Vagina (tissue), 2 donors: Measurements from ENCODE around the gene VSTM4. TPM values are rescaled to one million over a fixed set of nuclear protein-coding genes. Genes with fewer than 3 reads are reported as not detected.
A peak's percentile ranks its signal among the peaks of the same experiment; 100 is the strongest.

Experiments
- DNase-seq, 2 donors: peaks; one replicate each; pipeline ENCODE4 v3.0.0-alpha.2; 2017; ENCODE audit errors: extremely low spot score in 2 of 2
- H3K27ac ChIP-seq: fragments of 200-600 bp; sonication (generic); one replicate; pipeline ENCODE4 v1.5.1; 2019
- H3K27me3 ChIP-seq: fragments of 200-600 bp; sonication (generic); one replicate; pipeline ENCODE4 v1.5.1; 2019
- H3K36me3 ChIP-seq, 2 donors: fragments of 200-600 bp; sonication (generic); one replicate each; pipeline ENCODE4 v1.5.1; 2017 to 2019
- H3K4me1 ChIP-seq: fragments of 200-600 bp; sonication (generic); one replicate; pipeline ENCODE4 v1.5.1; 2019
- H3K4me3 ChIP-seq, 2 donors: fragments of 200-600 bp; sonication (generic); 1 replicate in 1 of 2; 2 replicates in 1 of 2; pipeline ENCODE4 v1.5.1; 2016 to 2019
- H3K9me3 ChIP-seq: fragments of 200-600 bp; sonication (generic); one replicate; pipeline ENCODE4 v1.5.1; 2019
- POLR2A ChIP-seq, 2 donors: fragments of 450-650 bp; IDR thresholded peaks; one replicate each; pipeline ENCODE4 v1.6.1; 2017; ENCODE audit warnings: antibody characterized with exemption in 2 of 2, mild to moderate bottlenecking in 2 of 2, moderate library complexity in 2 of 2
- POLR2AphosphoS5 ChIP-seq, 2 donors: sonication (generic); formaldehyde crosslinking; IDR thresholded peaks; one replicate each; pipeline ENCODE4 v1.9.0; 2017; ENCODE audit warnings: antibody characterized with exemption in 2 of 2, mild to moderate bottlenecking in 2 of 2, low read depth in 1 of 2; ENCODE audit not compliant: insufficient read depth in 1 of 2
- intact Hi-C: fragments of 100-400 bp; cut with DNase I; formaldehyde crosslinking; loops from one replicate; pipeline ENCODE4 v1.15.1; 2023
- total RNA-seq: library from RNA; depleted of rRNA; stranded (reverse); fragments of >200 nt; gene quantifications from one replicate; pipeline ENCODE4 v1.2.3, GENCODE V29; 2016
- TF ChIP-seq, protein P1 (sequence below), 3 experiments: fragments of 450-650 bp in 2 of 3; fragments of 200-600 bp in 1 of 3; sonication (generic) in 1 of 3; IDR thresholded peaks; one replicate each; pipeline ENCODE4 v1.5.1; 2017 to 2019; ENCODE audit warnings: antibody characterized with exemption in 3 of 3, mild to moderate bottlenecking in 2 of 3, moderate library complexity in 2 of 3

The VSTM4 gene
- total RNA-seq, 1 donor from 2014 or later: 14.0 TPM

DNA sequence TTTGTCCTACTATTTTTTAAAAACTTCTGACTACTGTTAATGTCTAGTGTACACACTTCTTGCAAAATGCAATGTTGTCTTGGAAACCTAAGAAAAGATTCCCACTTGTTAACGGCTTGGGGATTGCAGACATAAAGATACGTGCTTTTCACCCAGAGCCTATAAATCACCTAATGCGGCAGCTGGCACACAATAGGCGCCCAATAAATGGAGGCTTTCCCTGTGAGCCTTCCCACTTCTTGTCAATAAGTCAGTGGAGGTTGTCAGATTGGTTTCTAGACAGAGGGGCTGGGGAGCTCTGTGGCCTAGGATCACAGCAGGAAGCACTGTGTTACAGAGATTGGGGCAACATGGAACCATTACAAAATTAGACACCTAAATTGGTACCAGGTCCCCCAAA lies 74.7 kb downstream of the VSTM4 start:
- intact Hi-C loops: no loop called here
- no peak overlapping the region for H3K27ac ChIP-seq
- TF ChIP-seq, protein P1, sequence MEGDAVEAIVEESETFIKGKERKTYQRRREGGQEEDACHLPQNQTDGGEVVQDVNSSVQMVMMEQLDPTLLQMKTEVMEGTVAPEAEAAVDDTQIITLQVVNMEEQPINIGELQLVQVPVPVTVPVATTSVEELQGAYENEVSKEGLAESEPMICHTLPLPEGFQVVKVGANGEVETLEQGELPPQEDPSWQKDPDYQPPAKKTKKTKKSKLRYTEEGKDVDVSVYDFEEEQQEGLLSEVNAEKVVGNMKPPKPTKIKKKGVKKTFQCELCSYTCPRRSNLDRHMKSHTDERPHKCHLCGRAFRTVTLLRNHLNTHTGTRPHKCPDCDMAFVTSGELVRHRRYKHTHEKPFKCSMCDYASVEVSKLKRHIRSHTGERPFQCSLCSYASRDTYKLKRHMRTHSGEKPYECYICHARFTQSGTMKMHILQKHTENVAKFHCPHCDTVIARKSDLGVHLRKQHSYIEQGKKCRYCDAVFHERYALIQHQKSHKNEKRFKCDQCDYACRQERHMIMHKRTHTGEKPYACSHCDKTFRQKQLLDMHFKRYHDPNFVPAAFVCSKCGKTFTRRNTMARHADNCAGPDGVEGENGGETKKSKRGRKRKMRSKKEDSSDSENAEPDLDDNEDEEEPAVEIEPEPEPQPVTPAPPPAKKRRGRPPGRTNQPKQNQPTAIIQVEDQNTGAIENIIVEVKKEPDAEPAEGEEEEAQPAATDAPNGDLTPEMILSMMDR (IDR thresholded peaks at IDR 0.05): no peak
- TF ChIP-seq POLR2A (IDR thresholded peaks at IDR 0.05) (no peak), POLR2AphosphoS5 (IDR thresholded peaks at IDR 0.05; ENCODE audit: insufficient read depth in 1 of 2, low read depth in 1 of 2) (no peak)
- no peak overlapping the region for H3K4me3 ChIP-seq
- no peaks in the 10 kb centered on the region for H3K4me1 ChIP-seq
- no peaks in the 10 kb centered on the region for H3K9me3 ChIP-seq
- DNase-seq: no peak
- H3K27me3 ChIP-seq: no peaks in the 10 kb centered on the region
- H3K36me3 ChIP-seq: no peaks in the 10 kb centered on the region

DNA sequence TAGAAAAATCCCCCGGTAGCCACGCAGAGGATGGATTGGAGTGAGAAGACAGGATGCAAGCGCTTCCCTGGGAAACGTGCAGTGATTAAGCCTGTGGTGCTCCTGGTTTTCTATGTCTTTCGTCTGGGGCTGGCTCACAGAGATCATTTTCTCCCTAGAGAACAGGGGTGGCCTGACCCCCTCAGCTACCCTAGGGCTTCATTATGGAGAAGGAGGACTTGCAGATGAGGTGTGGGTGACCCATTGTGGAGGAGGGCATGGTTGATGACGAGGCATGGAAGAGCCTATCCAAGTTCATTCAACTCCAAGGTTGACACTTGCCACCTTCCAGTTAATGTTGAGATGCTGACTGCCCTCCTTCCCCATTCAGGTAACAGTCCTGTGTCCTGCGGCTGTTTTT lies 75.9 kb downstream of the VSTM4 start:
- no peaks in the 10 kb centered on the region for H3K36me3 ChIP-seq
- TF ChIP-seq POLR2AphosphoS5 (IDR thresholded peaks at IDR 0.05; ENCODE audit: insufficient read depth in 1 of 2, low read depth in 1 of 2) (no peak), POLR2A (IDR thresholded peaks at IDR 0.05) (no peak)
- TF ChIP-seq, protein P1 (IDR thresholded peaks at IDR 0.05): no peak
- intact Hi-C loops: no loop called here
- H3K27ac ChIP-seq: no peak overlapping the region
- no peaks in the 10 kb centered on the region for H3K9me3 ChIP-seq
- no peaks in the 10 kb centered on the region for H3K4me1 ChIP-seq
- H3K4me3 ChIP-seq: no peak overlapping the region
- DNase-seq: no peak
- no peaks in the 10 kb centered on the region for H3K27me3 ChIP-seq

DNA sequence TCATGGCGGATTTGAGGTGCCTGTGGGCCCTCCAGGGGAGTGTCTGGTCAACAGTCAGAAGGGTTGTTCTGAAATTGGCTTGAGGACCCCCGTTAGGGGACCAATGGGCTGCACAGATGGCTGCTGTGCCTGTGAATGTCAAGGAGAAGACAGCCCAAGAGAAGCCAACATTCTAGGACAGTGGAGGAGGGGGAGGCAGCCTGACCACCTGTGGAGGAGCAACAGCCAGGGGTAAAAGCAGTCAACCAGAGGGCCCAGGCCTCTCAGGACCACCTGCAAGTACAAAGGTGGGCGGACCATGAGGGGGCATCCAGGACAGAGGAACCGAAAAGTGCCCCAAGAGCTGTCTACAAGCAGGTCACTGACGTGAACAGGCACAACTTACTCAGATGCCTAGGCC lies 76.6 kb downstream of the VSTM4 start:
- TF ChIP-seq POLR2A (IDR thresholded peaks at IDR 0.05) (no peak), POLR2AphosphoS5 (IDR thresholded peaks at IDR 0.05; ENCODE audit: insufficient read depth in 1 of 2, low read depth in 1 of 2) (no peak)
- TF ChIP-seq, protein P1 (IDR thresholded peaks at IDR 0.05): no peak
- no peaks in the 10 kb centered on the region for H3K4me1 ChIP-seq
- no peak overlapping the region for H3K4me3 ChIP-seq
- no peaks in the 10 kb centered on the region for H3K36me3 ChIP-seq
- no peaks in the 10 kb centered on the region for H3K9me3 ChIP-seq
- DNase-seq: peak in 1 of 2 donors; percentile 58
- no peak overlapping the region for H3K27ac ChIP-seq
- intact Hi-C loops: no loop called here
- no peaks in the 10 kb centered on the region for H3K27me3 ChIP-seq

DNA sequence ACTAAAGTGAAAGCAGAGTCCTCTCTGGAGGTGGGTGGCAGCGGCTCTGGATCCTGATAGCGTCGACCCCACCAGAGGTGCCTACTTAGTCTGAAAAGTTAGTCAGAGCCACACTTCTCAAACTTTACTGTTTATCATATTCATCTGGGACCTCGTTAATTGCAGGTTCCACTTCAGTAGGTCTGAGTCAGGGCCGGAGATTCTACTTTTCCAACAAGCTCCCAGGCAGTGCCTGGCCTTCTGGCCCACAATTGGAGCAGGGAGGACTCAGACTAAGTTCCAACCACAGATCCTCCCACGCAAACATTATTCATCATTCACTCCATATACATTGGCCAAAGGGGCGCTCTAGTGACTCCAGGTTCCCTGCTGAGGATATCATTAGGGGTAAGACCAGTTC lies 78.1 kb downstream of the VSTM4 start:
- H3K4me1 ChIP-seq: no peaks in the 10 kb centered on the region
- no peak overlapping the region for H3K27ac ChIP-seq
- DNase-seq: no peak
- no peak overlapping the region for H3K4me3 ChIP-seq
- intact Hi-C loops: no loop called here
- no peak for TF ChIP-seq POLR2A (IDR thresholded peaks at IDR 0.05)
- TF ChIP-seq, protein P1 (IDR thresholded peaks at IDR 0.05): no peak
- TF ChIP-seq POLR2AphosphoS5 (IDR thresholded peaks at IDR 0.05; ENCODE audit: insufficient read depth in 1 of 2, low read depth in 1 of 2): no peak
- no peaks in the 10 kb centered on the region for H3K27me3 ChIP-seq
- no peaks in the 10 kb centered on the region for H3K9me3 ChIP-seq
- no peaks in the 10 kb centered on the region for H3K36me3 ChIP-seq

DNA sequence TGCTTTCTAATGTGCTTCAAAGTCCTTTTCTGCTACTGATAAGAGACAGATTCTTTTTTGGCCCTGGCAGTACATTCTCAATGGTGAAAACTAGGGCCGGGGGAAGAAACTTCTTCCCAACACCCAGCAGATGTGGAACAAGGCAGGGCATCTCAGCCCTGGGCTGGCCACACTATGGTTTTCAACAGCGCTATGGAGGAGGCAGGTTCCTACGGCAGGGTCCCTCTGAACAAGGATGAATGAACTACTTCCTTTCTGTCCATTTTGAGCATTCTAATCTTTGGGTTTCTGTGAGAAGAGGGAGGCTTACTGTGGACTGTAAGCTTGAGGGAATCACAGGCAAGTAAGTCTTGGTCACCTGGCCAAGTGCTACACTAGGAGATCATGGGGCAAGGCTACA lies 78.7 kb downstream of the VSTM4 start:
- Histone ChIP-seq H3K4me1 (no peaks in the 10 kb centered on the region), H3K27ac (no peak overlapping the region), H3K27me3 (no peaks in the 10 kb centered on the region), H3K9me3 (no peaks in the 10 kb centered on the region), H3K4me3 (no peak overlapping the region), H3K36me3 (no peaks in the 10 kb centered on the region)
- intact Hi-C loops: no loop called here
- no peak for DNase-seq
- TF ChIP-seq, protein P1 (IDR thresholded peaks at IDR 0.05): no peak
- TF ChIP-seq POLR2AphosphoS5 (IDR thresholded peaks at IDR 0.05; ENCODE audit: insufficient read depth in 1 of 2, low read depth in 1 of 2) (no peak), POLR2A (IDR thresholded peaks at IDR 0.05) (no peak)
